G401 (cell line): Measurements from ENCODE around the gene AMOTL2. TPM values are rescaled to one million over a fixed set of nuclear protein-coding genes. Genes with fewer than 3 reads are reported as not detected.

Experiments
- DNase-seq: peaks from one replicate; pipeline ENCODE4 v3.0.0-alpha.2; 2015; ENCODE audit warnings: low spot score
- in situ Hi-C: cut with HindIII; loops from 2 replicates; pipeline ENCODE4 v1.10.0; 2016; ENCODE audit warnings: low sequenced_read_pairs, mixed read lengths
- total RNA-seq: library from RNA; depleted of rRNA; stranded (reverse); fragments of >200 nt; shearing (Covaris generic); gene quantifications from 2 replicates; pipeline ENCODE4 v1.2.3, GENCODE V29; 2014; rRNA removed

AMOTL2 gene
- total RNA-seq, result 177 and 190 TPM in 2 replicates

GRCh38 chr3:134374105-134374790, at the start of gene AMOTL2:
TSS of gene AMOTL2 (minus strand) at chr3:134374447. CDS start at chr3:134371433, 3,014 bp downstream.
- DNase-seq, result peak; percentile 81
- in situ Hi-C loops, result no loop called here

DNA sequence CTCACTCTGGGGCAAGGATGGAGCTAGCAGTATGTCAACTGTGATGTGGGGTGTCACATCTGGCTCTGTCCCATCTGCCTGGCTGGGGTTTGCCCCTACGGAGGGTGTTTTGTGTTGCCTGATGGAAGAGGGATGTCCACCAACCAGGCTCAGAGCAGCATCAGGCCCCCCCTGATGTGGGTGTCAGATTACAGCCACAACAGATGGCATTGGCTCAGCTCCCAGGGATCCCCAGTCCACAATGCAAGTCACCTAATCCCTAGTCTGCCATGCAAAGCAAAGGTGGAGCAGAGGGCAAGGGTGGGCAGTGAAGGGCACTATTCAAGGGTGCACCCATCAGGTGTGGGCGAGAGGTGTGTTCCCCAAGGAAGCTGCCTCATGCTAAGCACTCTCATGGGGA, 48.9 kb upstream of the AMOTL2 start:
- DNase-seq, result peak; percentile 58
- in situ Hi-C loops, result no loop called here

GRCh38 chr3:134419960-134420321, 45.7 kb upstream of the AMOTL2 start:
- no peak for DNase-seq
- in situ Hi-C loops, result no loop called here

DNA sequence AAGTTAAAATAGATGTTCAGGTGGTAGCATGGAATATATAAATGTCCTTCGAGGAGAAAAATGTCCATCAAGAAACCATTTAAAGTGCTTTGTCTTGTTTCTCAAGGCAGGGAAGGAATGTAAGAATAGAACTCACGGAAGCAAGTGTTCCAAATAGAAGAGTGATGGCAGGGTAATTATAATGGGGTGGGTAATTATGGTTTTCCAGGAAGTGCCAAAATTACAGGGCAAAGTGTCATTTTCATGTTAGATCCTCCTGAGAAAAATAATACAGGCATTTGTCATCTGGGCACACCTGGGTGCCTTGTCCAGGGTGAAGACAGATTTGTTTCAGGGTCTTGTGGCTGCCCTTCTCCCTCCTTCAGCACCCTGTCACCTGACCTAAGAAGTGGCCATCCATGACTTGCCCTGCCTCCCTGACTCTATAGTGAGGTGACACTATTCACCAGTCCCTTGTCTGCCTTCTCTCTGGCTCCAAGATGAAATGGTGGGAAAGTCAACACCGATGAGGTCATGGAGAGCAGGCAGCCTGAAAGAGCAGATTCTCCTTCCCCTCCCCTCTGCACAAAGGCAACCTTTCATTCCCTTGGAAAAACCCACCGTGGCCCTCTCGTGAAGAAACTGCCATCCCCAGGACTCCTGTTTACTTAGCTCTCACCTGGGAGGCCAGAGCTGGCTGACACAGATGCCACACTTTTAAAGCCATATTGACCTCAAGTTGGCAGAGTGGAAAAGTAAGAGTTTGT, 45.1 kb upstream of the AMOTL2 start:
- in situ Hi-C loops, result no loop called here
- no peak for DNase-seq

- in situ Hi-C loops, result no loop called here
Observed at GRCh38 chr3:134409041-134409440, 34.8 kb upstream of the AMOTL2 start.

DNA sequence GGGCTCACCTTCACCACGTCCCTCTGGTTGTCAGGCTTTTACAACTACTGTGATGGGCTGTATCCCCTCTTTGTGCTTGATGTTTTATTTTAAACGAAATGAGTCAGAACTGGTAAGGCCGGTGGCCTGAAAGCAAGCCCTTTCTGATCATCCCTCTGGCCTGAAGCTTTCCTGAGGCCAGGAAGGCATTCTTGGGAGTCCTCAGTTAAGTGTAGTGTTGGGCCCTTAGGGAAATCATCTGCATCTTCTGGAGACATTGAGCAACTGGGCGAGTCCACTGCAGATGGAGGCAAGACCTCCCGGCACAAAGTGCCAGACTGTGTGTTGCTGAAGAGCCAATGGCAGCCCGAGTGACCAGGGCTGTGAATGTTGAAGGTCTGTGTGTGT, 33.0 kb upstream of the AMOTL2 start:
- in situ Hi-C loops, result no loop called here
- peak; percentile 6 for DNase-seq

More at GRCh38 chr3:134409041-134409440, 34.8 kb upstream of the AMOTL2 start:
- no peak for DNase-seq

DNA sequence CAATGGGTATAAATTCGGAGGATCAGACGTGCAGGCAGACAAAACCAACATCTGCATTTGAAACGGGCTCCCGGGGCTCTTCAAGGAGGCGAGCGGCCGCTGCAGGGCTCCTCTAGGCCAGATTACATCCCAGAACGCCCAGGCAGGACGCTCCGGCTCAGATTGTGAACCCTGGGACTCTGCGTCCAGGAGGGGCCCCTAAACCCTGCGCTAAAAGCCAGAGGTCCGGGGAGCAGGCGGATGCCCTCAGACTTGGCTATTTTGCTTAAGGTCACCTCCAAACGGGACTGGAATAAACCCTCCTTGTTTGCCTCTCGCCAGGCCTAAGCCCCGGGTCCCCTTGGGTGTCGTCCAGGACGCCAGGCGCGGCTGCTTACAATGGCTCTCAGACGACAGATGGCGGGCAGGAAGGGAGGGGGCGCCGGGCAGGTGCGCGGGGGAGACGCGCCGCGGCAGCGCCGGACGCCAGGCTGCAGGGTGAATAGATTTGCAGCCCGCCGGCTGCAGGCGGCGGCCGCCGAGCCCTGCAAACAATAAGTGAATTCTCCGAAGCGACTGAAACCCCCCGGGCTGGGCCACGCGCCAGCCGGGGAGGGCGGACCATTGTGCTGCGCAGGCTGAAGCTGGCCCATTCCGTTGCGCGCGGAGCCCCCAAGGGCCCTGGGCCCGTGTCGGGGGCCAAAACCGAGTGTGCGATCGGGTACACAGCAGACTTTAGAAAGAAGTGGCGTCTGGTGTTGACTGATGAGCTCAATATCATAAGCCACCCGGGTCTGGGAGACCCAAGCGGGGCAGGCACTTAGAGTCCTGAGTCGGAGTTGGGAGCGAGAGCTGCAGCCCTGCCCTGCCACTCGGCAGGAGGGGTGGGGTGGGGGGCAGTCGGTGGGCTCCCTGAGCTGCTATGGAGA, 32.3 kb upstream of the AMOTL2 start:
- peak; percentile 80 for DNase-seq
- in situ Hi-C loops, result no loop called here

- in situ Hi-C loops, result no loop called here
- DNase-seq, result no peak
Observed at GRCh38 chr3:134404366-134404885, 30.2 kb upstream of the AMOTL2 start.

- DNase-seq, result no peak
- in situ Hi-C loops, result no loop called here
Observed at GRCh38 chr3:134397755-134398154, 23.5 kb upstream of the AMOTL2 start.

DNA sequence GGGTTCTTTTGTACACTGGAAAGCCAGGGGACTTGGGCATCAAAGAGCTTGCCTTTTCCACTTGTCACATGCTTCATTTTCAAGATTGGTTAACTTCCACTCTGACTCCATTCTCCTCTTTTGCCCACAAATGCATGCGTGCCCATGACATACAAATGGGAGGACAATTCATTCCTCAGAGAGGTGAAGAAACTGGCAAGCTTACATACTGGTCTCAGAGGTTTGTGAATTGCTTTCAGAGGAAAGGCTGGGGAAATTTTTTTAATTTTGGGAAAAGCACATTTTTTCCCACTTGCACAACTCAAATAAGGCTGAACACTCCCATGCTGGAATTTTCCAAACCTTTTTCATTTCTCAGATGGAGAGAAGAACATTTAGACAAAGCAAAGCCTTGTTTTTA, 20.9 kb upstream of the AMOTL2 start:
- in situ Hi-C loops, result no loop called here
- DNase-seq, result no peak

DNA sequence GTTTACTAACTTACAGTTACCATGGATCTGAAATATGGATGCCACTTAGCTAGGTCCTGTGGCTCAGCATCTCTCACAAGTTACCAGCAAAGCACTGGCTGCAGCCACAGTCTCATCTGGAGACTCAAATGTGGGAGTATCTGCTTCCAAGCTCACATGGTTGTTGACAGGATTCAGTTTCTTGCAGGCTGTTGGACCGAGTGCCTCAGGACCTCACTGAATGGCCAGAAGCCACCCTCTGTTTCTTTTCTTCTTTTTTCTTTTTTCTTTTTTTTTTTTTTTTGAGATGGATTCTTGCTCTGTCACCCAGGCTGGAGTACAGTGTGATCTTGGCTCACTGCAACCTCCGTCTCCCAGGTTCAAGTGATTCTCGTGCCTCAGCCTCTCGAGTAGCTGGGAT, 20.1 kb upstream of the AMOTL2 start:
- DNase-seq, result no peak
- in situ Hi-C loops, result no loop called here

DNA sequence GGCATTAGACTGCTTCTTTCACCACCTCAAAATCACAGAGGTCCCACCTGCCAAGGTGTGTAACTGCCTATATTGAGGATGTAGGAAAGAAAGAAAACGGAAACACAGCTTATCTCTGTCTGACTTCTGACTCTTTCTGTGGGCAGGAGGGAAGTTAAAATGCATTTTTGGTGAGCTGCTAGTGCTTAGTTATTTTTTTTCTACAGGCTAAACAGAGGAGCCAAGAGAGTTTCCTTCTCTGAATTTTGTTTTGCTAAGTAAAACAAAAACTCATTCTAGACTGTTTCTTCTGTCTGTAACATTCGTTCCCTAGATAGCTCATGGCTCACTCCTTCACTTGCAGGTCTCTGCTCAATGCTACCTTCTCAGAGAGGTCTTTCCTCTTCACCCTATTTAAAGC, 18.8 kb upstream of the AMOTL2 start:
- in situ Hi-C loops, result no loop called here
- no peak for DNase-seq

- no peak for DNase-seq
- in situ Hi-C loops, result no loop called here
Observed at GRCh38 chr3:134392336-134392983, 18.2 kb upstream of the AMOTL2 start.

DNA sequence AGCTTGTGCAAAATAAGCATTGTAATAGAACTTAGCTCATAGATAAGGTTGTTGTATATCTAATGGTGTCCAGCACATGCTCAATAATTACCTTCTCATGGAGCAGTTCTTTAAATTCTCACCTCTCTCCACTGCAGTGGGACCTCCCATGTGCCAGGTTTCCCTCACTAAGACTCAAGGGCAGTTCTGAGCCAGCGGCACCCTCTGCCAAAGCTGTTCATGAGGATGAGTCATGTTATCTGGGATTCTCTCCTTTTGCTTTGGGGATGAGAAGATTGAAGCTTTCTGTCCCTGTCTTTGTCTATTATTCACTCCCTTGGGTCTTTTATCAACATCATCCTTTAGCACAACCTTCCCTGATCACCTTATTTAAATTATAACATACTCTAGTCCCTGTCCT, 15.6 kb upstream of the AMOTL2 start:
- in situ Hi-C loops, result no loop called here
- DNase-seq, result no peak

- no peak for DNase-seq
- in situ Hi-C loops, result no loop called here
Observed at GRCh38 chr3:134388788-134389485, 14.7 kb upstream of the AMOTL2 start.

GRCh38 chr3:134388292-134388691, 14.0 kb upstream of the AMOTL2 start:
- no peak for DNase-seq
- in situ Hi-C loops, result no loop called here

GRCh38 chr3:134387293-134387692, 13.0 kb upstream of the AMOTL2 start:
- in situ Hi-C loops, result no loop called here
- no peak for DNase-seq

DNA sequence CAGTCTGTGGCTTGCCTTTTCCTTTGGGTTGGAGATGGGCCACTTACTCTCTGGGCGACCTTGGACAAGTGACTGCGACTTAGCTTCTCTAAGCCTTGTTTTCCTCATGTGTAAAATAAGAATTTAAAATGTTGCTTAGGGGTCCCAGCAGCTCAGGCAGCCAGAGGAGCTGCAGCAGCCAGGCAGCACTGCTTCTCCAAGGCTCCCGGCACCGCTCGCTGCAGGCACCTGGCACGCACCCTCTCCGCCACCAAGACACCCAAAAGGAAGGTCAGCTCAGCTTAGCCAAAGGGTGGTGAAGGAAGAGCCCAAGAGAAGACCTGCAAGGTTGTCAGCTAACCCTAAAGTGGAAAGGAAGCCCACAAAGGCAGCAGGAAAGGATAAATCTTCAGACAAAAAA, 10.7 kb upstream of the AMOTL2 start:
- DNase-seq, result no peak
- in situ Hi-C loops, result no loop called here
